HG03103 (cell line): ENCODE measurements around the gene ARHGEF11.

Source experiments
- ATAC-seq: cut with Tn5 transposase; IDR thresholded peaks from one replicate; pipeline ENCODE4 v1.9.1; 2021; ENCODE audit warnings: low read depth; ENCODE audit not compliant: unreplicated experiment

The ARHGEF11 gene

DNA sequence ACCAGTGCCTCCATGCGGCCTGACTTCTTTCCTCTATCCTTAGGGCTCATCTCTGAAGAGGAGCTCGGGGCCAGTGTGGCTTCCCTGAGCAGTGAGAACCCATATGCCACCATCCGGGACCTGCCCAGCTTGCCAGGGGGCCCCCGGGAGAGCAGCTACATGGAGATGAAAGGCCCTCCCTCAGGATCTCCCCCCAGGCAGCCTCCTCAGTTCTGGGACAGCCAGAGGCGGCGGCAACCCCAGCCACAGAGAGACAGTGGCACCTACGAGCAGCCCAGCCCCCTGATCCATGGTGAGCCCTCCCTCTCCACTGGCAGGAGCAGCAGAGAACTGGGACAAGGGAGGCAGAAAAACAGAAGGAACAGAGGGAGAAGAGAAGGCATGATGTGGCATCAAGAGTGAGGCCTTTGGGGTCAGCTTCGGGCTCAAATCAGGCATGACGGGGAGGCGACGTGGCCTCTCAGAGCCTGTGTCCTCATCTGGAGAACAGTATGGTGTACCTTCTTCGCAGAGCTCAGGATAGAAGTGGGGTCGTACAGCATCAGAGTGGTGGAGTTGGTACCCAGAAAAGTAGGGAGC lies 131.6 kb downstream of the ARHGEF11 start:
- no peak for ATAC-seq

- ATAC-seq, result no peak
Observed at GRCh38 chr1:156912861-156913808, 132.4 kb downstream of the ARHGEF11 start.

DNA sequence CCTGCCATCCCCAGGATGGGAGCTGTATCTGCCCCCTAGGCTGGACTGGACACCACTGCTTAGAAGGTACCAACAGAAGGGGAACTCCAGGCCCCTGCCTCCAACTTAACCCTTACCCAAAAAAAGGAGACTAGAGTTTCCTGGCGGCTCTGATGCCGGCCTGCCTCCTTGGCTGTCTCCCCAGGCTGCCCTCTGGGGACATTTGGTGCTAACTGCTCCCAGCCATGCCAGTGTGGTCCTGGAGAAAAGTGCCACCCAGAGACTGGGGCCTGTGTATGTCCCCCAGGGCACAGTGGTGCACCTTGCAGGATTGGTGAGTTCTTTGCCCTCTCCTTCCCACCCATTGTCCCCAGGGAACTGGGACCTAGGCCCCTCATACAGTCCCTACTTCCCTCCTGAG lies 133.2 kb downstream of the ARHGEF11 start:
- no peak for ATAC-seq

- no peak for ATAC-seq
Observed at GRCh38 chr1:156911577-156912298, 133.8 kb downstream of the ARHGEF11 start.

- no peak for ATAC-seq
Observed at GRCh38 chr1:156910309-156910782, 135.2 kb downstream of the ARHGEF11 start.

DNA sequence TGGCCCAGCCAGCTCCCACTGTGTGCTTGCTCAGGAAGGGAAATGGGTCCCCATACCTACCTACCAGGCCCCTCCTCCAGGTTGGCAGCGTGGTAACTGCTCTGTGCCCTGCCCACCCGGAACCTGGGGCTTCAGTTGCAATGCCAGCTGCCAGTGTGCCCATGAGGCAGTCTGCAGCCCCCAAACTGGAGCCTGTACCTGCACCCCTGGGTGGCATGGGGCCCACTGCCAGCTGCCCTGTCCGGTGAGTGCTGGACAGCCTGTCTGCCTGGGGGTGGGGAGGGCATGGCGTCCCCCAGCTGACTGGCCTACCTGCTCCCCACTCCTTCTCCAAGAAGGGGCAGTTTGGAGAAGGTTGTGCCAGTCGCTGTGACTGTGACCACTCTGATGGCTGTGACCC lies 135.9 kb downstream of the ARHGEF11 start:
- no peak for ATAC-seq

DNA sequence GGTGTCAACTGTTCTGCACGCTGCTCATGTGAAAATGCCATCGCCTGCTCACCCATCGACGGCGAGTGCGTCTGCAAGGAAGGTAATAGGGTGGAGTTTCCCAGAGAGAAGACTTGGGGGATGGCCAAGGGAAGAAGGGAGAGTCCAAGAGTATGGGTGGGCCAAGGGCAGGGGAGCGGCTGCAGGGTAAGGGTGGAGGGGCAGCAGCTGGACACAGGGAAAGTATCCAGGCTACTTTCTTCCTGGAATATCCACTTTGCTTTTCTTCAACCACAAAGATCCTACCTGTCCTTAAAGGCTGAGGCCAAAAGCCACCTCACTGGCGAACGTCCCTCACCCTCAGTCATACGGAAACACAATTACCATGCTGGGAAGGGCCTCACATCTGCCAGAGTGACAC lies 136.6 kb downstream of the ARHGEF11 start:
- no peak for ATAC-seq

DNA sequence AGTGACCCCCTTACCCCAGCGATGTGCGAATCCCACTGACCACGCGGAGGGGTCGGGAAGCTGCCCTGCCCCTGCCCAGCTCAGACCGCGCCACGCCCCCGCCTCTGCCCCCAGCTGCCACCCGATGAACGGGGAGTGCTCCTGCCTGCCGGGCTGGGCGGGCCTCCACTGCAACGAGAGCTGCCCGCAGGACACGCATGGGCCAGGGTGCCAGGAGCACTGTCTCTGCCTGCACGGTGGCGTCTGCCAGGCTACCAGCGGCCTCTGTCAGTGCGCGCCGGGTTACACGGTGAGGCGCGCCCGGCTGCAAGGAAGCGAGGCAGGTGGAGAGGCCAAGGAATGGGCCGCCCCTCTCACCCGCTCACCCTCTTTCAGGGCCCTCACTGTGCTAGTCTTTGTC lies 137.0 kb downstream of the ARHGEF11 start:
- no peak for ATAC-seq

- no peak for ATAC-seq
Observed at GRCh38 chr1:156906206-156906906, 139.2 kb downstream of the ARHGEF11 start.

DNA sequence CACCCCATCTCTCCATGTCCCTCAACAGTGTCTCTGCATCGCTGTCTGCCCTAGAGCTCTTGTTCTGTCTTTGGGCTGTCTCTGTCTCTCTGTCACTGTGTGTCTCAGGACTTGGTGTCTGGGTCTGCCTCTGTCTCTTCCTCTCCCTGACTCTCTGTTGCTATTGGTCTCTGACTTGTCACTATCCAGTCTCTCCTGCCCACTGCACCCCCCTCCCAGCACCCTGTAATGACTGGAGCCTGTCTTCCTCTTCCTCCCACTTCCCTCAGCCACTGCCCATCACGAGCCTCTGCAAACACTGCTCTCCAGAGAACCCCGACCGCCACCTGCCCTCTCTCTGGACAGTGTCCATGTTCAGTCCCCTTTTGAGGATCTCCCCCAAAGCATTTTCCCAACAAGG lies 139.9 kb downstream of the ARHGEF11 start:
- no peak for ATAC-seq

GRCh38 chr1:156905176-156905575 lies 140.4 kb downstream of the ARHGEF11 start:
- ATAC-seq, result no peak

- ATAC-seq, result no peak
Observed at GRCh38 chr1:156904187-156904959, 141.2 kb downstream of the ARHGEF11 start.

DNA sequence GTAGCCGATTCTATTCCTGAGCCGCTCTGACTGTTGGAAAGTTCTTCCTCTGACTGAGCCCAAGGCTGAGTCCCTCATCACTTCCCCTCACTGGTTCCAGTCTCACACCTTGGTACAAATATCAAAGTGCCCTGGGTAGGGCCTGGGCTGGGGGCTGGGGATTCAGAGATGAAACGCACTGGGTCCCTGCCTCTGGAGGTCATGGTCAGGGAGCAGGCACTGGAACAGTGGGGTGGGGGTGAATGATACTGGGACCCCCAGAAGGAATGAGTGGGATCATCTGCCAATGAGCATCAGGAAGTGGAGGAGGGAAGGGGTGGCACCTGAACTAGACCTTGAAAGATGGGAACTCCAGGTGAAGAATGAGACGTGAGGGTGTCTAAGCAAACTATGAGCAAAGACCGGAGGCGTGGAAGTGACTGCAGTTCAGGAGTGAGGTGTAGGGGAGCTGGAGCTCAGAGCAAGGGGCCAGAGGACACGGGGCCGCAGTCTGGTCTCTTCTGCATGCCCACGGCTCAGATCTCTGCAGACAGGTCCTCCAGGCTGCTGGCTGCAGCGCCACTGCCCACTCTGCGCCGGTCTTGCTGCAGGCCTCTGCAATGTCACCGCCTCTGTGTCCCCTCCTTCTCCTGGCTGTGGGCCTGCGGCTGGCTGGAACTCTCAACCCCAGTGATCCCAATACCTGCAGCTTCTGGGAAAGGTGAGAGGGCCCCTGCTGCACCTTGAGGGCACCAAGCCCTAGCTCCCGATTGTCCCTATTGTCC lies 142.0 kb downstream of the ARHGEF11 start:
- ATAC-seq, result no peak

- no peak for ATAC-seq
Observed at GRCh38 chr1:156901966-156902915, 143.3 kb downstream of the ARHGEF11 start.

DNA sequence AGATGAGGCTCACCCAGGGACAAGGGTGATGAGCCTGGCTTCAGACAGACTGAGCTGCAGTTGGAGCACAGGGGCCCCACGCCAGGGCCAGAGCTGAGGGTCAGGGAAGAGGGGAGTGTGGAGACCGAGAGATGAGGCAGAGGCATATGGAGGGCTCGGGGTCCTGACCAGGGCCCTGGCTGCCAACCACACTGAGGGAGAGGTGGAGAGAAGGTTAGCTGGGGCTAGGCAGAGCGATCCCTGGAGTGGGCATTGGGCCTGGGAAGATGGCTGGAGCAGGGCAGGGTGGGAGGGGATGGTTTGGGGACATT lies 144.0 kb downstream of the ARHGEF11 start:
- no peak for ATAC-seq

- no peak for ATAC-seq
Observed at GRCh38 chr1:156900896-156901589, 144.5 kb downstream of the ARHGEF11 start.

DNA sequence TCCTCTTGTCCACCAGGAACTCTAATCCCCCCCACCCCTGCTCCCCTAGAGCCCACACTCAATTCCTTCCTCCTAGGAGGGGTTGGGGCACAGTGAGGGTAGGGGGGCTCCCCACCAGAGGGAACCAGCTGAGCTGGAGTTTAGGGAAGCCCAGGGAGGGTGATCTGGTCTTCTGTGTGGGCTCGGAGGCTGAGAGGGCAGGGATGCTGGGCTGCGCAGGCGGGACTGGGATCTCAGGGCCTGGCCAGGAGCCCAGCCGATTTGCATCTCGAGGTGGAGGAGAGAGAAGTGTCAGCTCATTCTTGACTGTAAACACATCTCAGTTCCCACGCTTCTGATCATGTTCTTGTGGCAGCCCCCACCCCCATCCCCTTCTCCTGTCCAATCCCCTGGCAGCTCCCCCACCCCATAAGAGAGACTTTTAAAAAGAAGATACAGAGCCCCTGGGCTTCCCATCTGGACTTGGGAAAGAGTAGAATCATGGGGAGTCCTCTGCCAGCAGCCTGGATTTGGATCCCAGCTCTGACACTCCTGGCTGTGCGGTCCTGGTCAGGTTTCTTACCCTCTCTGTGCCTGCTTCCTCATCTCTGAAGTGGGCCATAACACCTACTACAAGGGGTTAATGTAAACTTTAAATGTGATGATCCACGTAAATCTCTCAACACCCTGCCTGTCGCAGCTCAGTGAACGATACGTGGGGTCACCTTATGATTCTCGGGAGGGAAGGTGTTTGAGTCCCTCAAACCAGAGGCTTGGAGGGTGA lies 145.4 kb downstream of the ARHGEF11 start:
- no peak for ATAC-seq
